CD4-positive, alpha-beta T cell (primary cell): ENCODE measurements around the gene IFI27L2. TPM values are rescaled to one million over a fixed set of nuclear protein-coding genes. Genes with fewer than 3 reads are reported as not detected.
A peak's percentile ranks its signal among the peaks of the same experiment; 100 is the strongest.

ENCODE experiments used
- ATAC-seq: fragments of 200-7000 bp; cut with Tn5 transposase; one replicate; pipeline ENCODE4 v1.10.0; 2022; ENCODE audit warnings: mild to moderate bottlenecking; ENCODE audit not compliant: poor library complexity
- CTCF ChIA-PET: fragments of 350-600 bp; sonication (Branson Sonifier 250); formaldehyde crosslinking; loops from one replicate; lab custom pipeline; 2021; ENCODE audit warnings: antibody characterized with exemption, inconsistent platforms; lab: Charles Lee
- POLR2A ChIA-PET: fragments of 350-600 bp; sonication (Branson Sonifier 250); formaldehyde crosslinking; loops from one replicate; lab custom pipeline; 2021; ENCODE audit warnings: antibody characterized with exemption, inconsistent platforms; lab: Charles Lee
- DNase-seq, 14 experiments: peaks; one replicate each; pipeline ENCODE4 v3.0.0-alpha.2; 2013 to 2020; ENCODE audit warnings: mixed read lengths in 2 of 14
- H3K27ac ChIP-seq, 2 donors: one replicate each; pipeline versions ENCODE4 v1.5.1 to v1.7.0; 2013; ENCODE audit warnings: low read length in 2 of 2, low read depth in 1 of 2, mild to moderate bottlenecking in 1 of 2
- H3K27me3 ChIP-seq, 2 experiments: 1 replicate in 1 of 2; 2 replicates in 1 of 2; pipeline versions ENCODE4 v1.6.1 to v1.7.0; 2013; ENCODE audit warnings: low read length in 2 of 2, control low read depth in 1 of 2, mild to moderate bottlenecking in 1 of 2, moderate library complexity in 1 of 2; ENCODE audit not compliant: insufficient read depth in 2 of 2, control insufficient read depth in 1 of 2
- H3K36me3 ChIP-seq: one replicate; pipeline ENCODE4 v1.6.1; 2013; ENCODE audit warnings: low read length, control low read depth; ENCODE audit not compliant: insufficient read depth
- H3K4me1 ChIP-seq: one replicate; pipeline ENCODE4 v1.6.1; 2013; ENCODE audit warnings: low read length, control low read depth; ENCODE audit not compliant: insufficient read depth
- H3K4me3 ChIP-seq: one replicate; pipeline ENCODE4 v1.5.1; 2013; ENCODE audit warnings: mild to moderate bottlenecking, low read length, moderate library complexity
- H3K9me3 ChIP-seq, 2 experiments: 1 replicate in 1 of 2; 2 replicates in 1 of 2; pipeline versions ENCODE4 v1.6.1 to v1.7.0; 2013; ENCODE audit warnings: low read length in 2 of 2, mild to moderate bottlenecking in 2 of 2, control low read depth in 1 of 2, moderate library complexity in 1 of 2; ENCODE audit not compliant: control insufficient read depth in 1 of 2, insufficient read depth in 1 of 2
- H3K27ac Mint-ChIP-seq: one replicate; pipeline ENCODE4 v1.8.0; 2020; ENCODE audit warnings: mixed read lengths
- H3K27me3 Mint-ChIP-seq: one replicate; pipeline ENCODE4 v1.8.0; 2021; ENCODE audit warnings: mixed read lengths
- H3K36me3 Mint-ChIP-seq: one replicate; pipeline ENCODE4 v1.8.0; 2021; ENCODE audit warnings: low read depth, mixed read lengths
- H3K4me1 Mint-ChIP-seq: one replicate; pipeline ENCODE4 v1.8.0; 2021; ENCODE audit warnings: low read depth, mixed read lengths
- H3K4me3 Mint-ChIP-seq: one replicate; pipeline ENCODE4 v1.8.0; 2020; ENCODE audit warnings: mild to moderate bottlenecking, mixed read lengths
- H3K9me3 Mint-ChIP-seq: one replicate; pipeline ENCODE4 v1.8.0; 2020; ENCODE audit warnings: mixed read lengths
- CTCF ChIP-seq: fragments of 200-600 bp; IDR thresholded peaks from one replicate; pipeline ENCODE4 v1.8.0; 2022; ENCODE audit warnings: antibody characterized with exemption, mild to moderate bottlenecking
- intact Hi-C, 2 experiments: fragments of 100-400 bp; cut with DNase I in 1 of 2; cut with micrococcal nuclease in 1 of 2; formaldehyde crosslinking; loops; one replicate each; pipeline versions ENCODE4 v1.15.1 to v1.9.0; 2023 to 2025; cut with DNase I, micrococcal nuclease
- total RNA-seq, 174 experiments: library from RNA in 2 of 174; stranded (reverse) in 2 of 174; gene quantifications; one replicate each; pipeline ENCODE4 v1.2.3 and lab custom pipeline; 2021 to 2026

IFI27L2 gene
- total RNA-seq, 2 experiments from 2014 or later: 21.5 to 22.2 TPM

GRCh38 chr14:94123296-94123695 is 6.1 kb downstream of the IFI27L2 start:
- Mint-ChIP-seq H3K4me1 (peaks cover under 1% of the 10 kb centered on the region), H3K4me3 (no peak overlapping the region), H3K27me3 (peaks cover 7% of the 10 kb centered on the region), H3K36me3 (peaks cover 11% of the 10 kb centered on the region), H3K27ac (no peak overlapping the region), H3K9me3 (peaks cover 9% of the 10 kb centered on the region)
- peak in 1 of 14 experiments; percentile 28 for DNase-seq
- no peak overlapping the region for H3K4me3 ChIP-seq
- no peaks in the 10 kb centered on the region for H3K27me3 ChIP-seq
- peaks cover 19 to 22% of the 10 kb centered on the region in 2 experiments for H3K9me3 ChIP-seq
- ChIA-PET CTCF (no interaction called here), POLR2A (interaction anchor here (2.3 kb wide), 1 partner anchor 42 kb away, joined by 6 read pairs; the partner anchor contains the start of genes DDX24 and IFI27L1)
- TF ChIP-seq CTCF: no peak
- no peak overlapping the region for H3K27ac ChIP-seq
- no peak for ATAC-seq
- no peaks in the 10 kb centered on the region for H3K36me3 ChIP-seq
- H3K4me1 ChIP-seq: no peaks in the 10 kb centered on the region
- intact Hi-C loops: no loop called here

GRCh38 chr14:94122438-94122837 is 7.0 kb downstream of the IFI27L2 start:
- no peak overlapping the region for H3K27ac Mint-ChIP-seq
- Histone ChIP-seq H3K9me3 (peaks cover 19 to 22% of the 10 kb centered on the region in 2 experiments), H3K27me3 (no peaks in the 10 kb centered on the region), H3K4me1 (no peaks in the 10 kb centered on the region), H3K27ac (no peak overlapping the region), H3K36me3 (no peaks in the 10 kb centered on the region), H3K4me3 (no peak overlapping the region)
- H3K4me1 Mint-ChIP-seq: no peaks in the 10 kb centered on the region
- ChIA-PET POLR2A (no interaction called here), CTCF (no interaction called here)
- DNase-seq (no peak), ATAC-seq (no peak)
- peaks cover 14% of the 10 kb centered on the region for H3K27me3 Mint-ChIP-seq
- H3K36me3 Mint-ChIP-seq: peaks cover 11% of the 10 kb centered on the region
- no peak for TF ChIP-seq CTCF
- peaks cover 9% of the 10 kb centered on the region for H3K9me3 Mint-ChIP-seq
- intact Hi-C loops: no loop called here
- no peak overlapping the region for H3K4me3 Mint-ChIP-seq

- Mint-ChIP-seq H3K4me1 (no peaks in the 10 kb centered on the region), H3K27ac (no peak overlapping the region), H3K4me3 (no peak overlapping the region), H3K36me3 (peaks cover 7% of the 10 kb centered on the region), H3K27me3 (peaks cover 23% of the 10 kb centered on the region), H3K9me3 (peaks cover 9% of the 10 kb centered on the region)
- ChIA-PET CTCF (no interaction called here), POLR2A (no interaction called here)
- H3K27me3 ChIP-seq: peaks cover 0 to 1% of the 10 kb centered on the region in 2 experiments
- H3K9me3 ChIP-seq: peaks cover 19 to 22% of the 10 kb centered on the region in 2 experiments
- no peaks in the 10 kb centered on the region for H3K4me1 ChIP-seq
- no peak for TF ChIP-seq CTCF
- DNase-seq (no peak), ATAC-seq (no peak)
- intact Hi-C loops: no loop called here
- no peak overlapping the region for H3K4me3 ChIP-seq
- H3K27ac ChIP-seq: no peak overlapping the region
- no peaks in the 10 kb centered on the region for H3K36me3 ChIP-seq
Observed at GRCh38 chr14:94121485-94121884, 7.9 kb downstream of the IFI27L2 start.
